ENCODE results near the gene PDE10A.
"Not testable (repeated sequence)": the region's sequence is repeated elsewhere in the genome, so short reads cannot be mapped to it uniquely, and the experiment has no call there.

Gene PDE10A

GRCh38 chr6:165574220-165575157, 88.6 kb downstream of the PDE10A start:
- no peaks in the 10 kb centered on the region for H3K4me1 Mint-ChIP-seq
- no peaks in the 10 kb centered on the region for H3K9me3 Mint-ChIP-seq
- ATAC-seq, result no peak
- no peak overlapping the region for H3K27ac Mint-ChIP-seq
- no peak overlapping the region for H3K4me3 Mint-ChIP-seq
- DNase-seq (ENCODE audit: low spot score in 2 of 2), result no peak
- no peaks in the 10 kb centered on the region for H3K36me3 Mint-ChIP-seq

- no peak overlapping the region for H3K4me3 Mint-ChIP-seq
- no peak overlapping the region for H3K27ac Mint-ChIP-seq
- no peaks in the 10 kb centered on the region for H3K9me3 Mint-ChIP-seq
- H3K4me1 Mint-ChIP-seq, result no peaks in the 10 kb centered on the region
- no peaks in the 10 kb centered on the region for H3K36me3 Mint-ChIP-seq
- DNase-seq (ENCODE audit: low spot score in 2 of 2) (no peak), ATAC-seq (no peak)
These were observed 89.4 kb downstream of the PDE10A start for GRCh38 chr6:165573671-165574070.

DNA sequence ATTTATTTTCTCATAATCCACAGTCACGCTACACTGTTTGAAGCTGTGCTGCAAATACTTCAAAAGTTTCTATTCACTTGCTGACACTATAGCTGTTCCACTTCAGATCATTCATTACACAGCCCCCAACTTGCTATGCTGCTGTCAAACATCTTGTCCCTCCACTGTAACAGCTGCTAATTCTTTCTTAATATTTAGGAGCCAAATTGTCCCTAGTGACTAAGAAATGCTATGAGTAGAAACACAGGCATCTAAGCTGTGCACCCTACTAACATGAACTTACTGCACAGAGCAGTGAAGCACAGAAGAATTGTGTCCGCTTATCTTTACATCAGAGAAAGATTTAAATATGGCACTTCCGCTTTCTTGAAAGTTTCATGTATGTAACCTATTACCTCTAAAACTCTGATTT, 91.3 kb downstream of the PDE10A start:
- DNase-seq (ENCODE audit: low spot score in 2 of 2), result no peak
- Mint-ChIP-seq H3K9me3 (no peaks in the 10 kb centered on the region), H3K36me3 (no peaks in the 10 kb centered on the region), H3K4me1 (no peaks in the 10 kb centered on the region), H3K27ac (no peak overlapping the region), H3K4me3 (no peak overlapping the region)
- ATAC-seq, result no peak

- no peaks in the 10 kb centered on the region for H3K9me3 Mint-ChIP-seq
- H3K4me3 Mint-ChIP-seq, result no peak overlapping the region
- no peak overlapping the region for H3K27ac Mint-ChIP-seq
- H3K36me3 Mint-ChIP-seq, result no peaks in the 10 kb centered on the region
- no peaks in the 10 kb centered on the region for H3K4me1 Mint-ChIP-seq
- DNase-seq (ENCODE audit: low spot score in 2 of 2), result no peak
- ATAC-seq, result no peak
These were observed 91.9 kb downstream of the PDE10A start for GRCh38 chr6:165571068-165571682.

DNA sequence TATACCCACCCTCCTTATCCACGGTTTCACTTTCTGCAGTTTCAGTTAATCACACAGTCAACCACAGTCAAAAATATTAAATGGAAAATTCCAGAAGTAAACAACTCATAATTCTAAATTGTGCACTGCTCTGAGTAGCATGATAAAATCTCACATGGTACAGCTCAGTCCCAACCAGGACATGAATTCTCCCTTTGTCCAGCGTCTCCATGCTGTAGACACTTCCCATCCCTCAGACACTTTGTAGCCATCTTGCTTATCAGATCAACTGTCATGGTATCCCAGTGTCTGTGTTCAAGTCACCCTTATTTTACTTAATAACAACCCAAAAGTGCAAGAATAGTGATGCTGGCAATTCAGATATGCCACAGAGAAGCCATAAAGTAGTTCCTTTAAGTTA, 94.7 kb downstream of the PDE10A start:
- Mint-ChIP-seq H3K4me3 (no peak overlapping the region), H3K9me3 (no peaks in the 10 kb centered on the region)
- ATAC-seq, result no peak

DNA sequence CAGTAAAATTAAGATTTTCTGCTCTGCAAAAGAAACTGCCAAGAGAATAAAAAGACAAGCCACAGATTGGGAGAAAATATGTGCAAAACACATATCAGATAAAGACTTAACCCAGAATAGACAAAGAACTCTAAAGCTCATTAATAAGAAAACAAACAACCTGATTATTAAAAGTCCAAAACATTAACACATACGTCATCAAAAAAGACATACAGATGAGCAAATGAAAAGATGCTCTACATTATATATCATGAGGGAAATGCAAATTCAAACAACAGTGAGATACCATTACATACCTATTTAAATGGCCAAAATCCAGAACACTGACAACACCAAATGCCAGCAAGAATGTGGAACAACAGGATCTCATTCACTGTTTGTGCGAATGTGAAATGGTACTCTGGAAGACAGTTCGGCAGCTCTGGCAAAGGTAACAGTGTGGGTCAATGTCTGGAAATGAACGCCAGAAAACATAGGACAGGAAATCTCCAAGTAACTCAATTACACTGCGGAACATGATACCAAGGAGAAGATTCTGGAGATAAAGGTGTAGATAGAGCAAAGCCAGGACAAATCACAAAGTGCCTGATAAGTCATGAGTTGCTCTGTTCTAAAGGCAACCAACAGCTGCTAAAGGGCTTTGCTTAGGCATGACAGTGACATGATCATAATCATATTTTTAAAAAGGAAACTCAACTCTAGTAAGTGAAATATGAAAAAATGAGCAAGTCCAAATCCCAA, 96.8 kb downstream of the PDE10A start:
- Mint-ChIP-seq H3K36me3 (no peaks in the 10 kb centered on the region), H3K27ac (no peak overlapping the region), H3K4me3 (no peak overlapping the region), H3K9me3 (no peaks in the 10 kb centered on the region), H3K4me1 (no peaks in the 10 kb centered on the region)
- DNase-seq (ENCODE audit: low spot score in 2 of 2), result no peak
- no peak for ATAC-seq

More for the DNA sequence above, 94.7 kb downstream of the PDE10A start:
- Mint-ChIP-seq H3K4me1 (no peaks in the 10 kb centered on the region), H3K36me3 (no peaks in the 10 kb centered on the region), H3K27ac (no peak overlapping the region)
- DNase-seq (ENCODE audit: low spot score in 2 of 2), result no peak

GRCh38 chr6:165562421-165563090, 100.5 kb downstream of the PDE10A start:
- Mint-ChIP-seq H3K9me3 (no peaks in the 10 kb centered on the region), H3K27ac (no peak overlapping the region), H3K4me1 (no peaks in the 10 kb centered on the region), H3K4me3 (no peak overlapping the region), H3K36me3 (no peaks in the 10 kb centered on the region)
- DNase-seq (ENCODE audit: low spot score in 2 of 2) (no peak), ATAC-seq (no peak)

- Mint-ChIP-seq H3K4me3 (no peak overlapping the region), H3K4me1 (no peaks in the 10 kb centered on the region), H3K27ac (no peak overlapping the region), H3K9me3 (no peaks in the 10 kb centered on the region), H3K36me3 (no peaks in the 10 kb centered on the region)
- DNase-seq (ENCODE audit: low spot score in 2 of 2), result no peak
- ATAC-seq, result no peak
These were observed 103.4 kb downstream of the PDE10A start for GRCh38 chr6:165559632-165560031.

GRCh38 chr6:165558097-165558496, 104.9 kb downstream of the PDE10A start:
- H3K4me1 Mint-ChIP-seq; H3K27ac Mint-ChIP-seq; DNase-seq (ENCODE audit: low spot score in 2 of 2); ATAC-seq; H3K4me3 Mint-ChIP-seq; H3K36me3 Mint-ChIP-seq; H3K9me3 Mint-ChIP-seq: not testable (repeated sequence)

DNA sequence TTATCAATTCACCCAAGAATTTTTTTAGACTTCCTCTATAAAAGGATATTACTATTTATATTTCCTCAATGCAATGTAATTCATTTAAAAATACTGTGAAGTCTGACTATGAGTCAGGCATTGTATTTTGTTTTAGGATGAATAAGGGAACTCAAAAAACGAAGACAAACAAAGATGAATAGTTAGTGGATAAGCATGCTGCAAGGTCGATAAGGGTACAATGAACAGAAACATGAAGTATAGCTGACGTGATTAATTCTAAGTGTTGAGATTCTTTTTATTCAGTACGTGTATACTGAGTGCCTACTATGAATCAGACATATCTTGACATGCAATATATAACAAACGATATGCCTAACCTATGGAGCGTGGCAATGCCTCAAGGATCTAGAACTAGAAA, 105.4 kb downstream of the PDE10A start:
- Mint-ChIP-seq H3K36me3 (no peaks in the 10 kb centered on the region), H3K27ac (no peak overlapping the region), H3K4me3 (no peak overlapping the region), H3K4me1 (no peaks in the 10 kb centered on the region), H3K9me3 (no peaks in the 10 kb centered on the region)
- no peak for DNase-seq (ENCODE audit: low spot score in 2 of 2)
- no peak for ATAC-seq

- Mint-ChIP-seq H3K27ac (no peak overlapping the region), H3K36me3 (no peaks in the 10 kb centered on the region), H3K4me1 (no peaks in the 10 kb centered on the region), H3K9me3 (no peaks in the 10 kb centered on the region), H3K4me3 (no peak overlapping the region)
- DNase-seq (ENCODE audit: low spot score in 2 of 2) (no peak), ATAC-seq (no peak)
These were observed 106.8 kb downstream of the PDE10A start for GRCh38 chr6:165556116-165556843.

DNA sequence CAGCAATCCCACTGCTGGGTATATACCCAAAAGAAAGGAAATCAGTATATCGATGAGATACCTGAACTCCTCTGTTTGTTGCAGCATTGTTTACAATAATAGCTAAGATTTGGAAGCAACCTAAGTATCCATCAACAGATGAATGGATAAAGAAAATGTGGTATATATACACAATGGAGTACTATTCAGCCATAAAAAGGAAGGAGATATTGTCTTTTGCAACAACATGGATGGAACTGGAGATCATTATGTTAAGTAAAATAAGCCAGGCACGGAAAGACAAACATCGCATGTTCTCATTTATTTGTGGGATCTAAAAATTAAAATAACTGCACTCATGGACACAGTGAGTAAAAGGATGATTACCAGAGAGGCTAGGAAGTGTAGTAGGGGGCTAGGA, 108.4 kb downstream of the PDE10A start:
- ATAC-seq; H3K9me3 Mint-ChIP-seq; H3K4me3 Mint-ChIP-seq; H3K4me1 Mint-ChIP-seq; H3K27ac Mint-ChIP-seq; DNase-seq (ENCODE audit: low spot score in 2 of 2); H3K36me3 Mint-ChIP-seq: not testable (repeated sequence)

GRCh38 chr6:165552248-165552736, 110.7 kb downstream of the PDE10A start:
- ATAC-seq (no peak), DNase-seq (ENCODE audit: low spot score in 2 of 2) (no peak)
- Mint-ChIP-seq H3K36me3 (no peaks in the 10 kb centered on the region), H3K9me3 (no peaks in the 10 kb centered on the region), H3K4me3 (no peak overlapping the region), H3K27ac (no peak overlapping the region), H3K4me1 (no peaks in the 10 kb centered on the region)

GRCh38 chr6:165551828-165552227, 111.2 kb downstream of the PDE10A start:
- H3K9me3 Mint-ChIP-seq, result peaks cover 2% of the 10 kb centered on the region
- ATAC-seq, result no peak
- no peaks in the 10 kb centered on the region for H3K4me1 Mint-ChIP-seq
- no peak overlapping the region for H3K4me3 Mint-ChIP-seq
- no peaks in the 10 kb centered on the region for H3K36me3 Mint-ChIP-seq
- no peak overlapping the region for H3K27ac Mint-ChIP-seq
- no peak for DNase-seq (ENCODE audit: low spot score in 2 of 2)
